Naive B cell (primary cell): ENCODE data around the gene VASH2. TPM values are rescaled to one million over a fixed set of nuclear protein-coding genes. Genes with fewer than 3 reads are reported as not detected.

Source experiments
- ATAC-seq, 2 donors: fragments of 150-1000 bp; cut with Tn5 transposase; 2 replicates each; pipeline ENCODE4 v1.10.0; 2021; ENCODE audit warnings: low read depth in 2 of 2, mild to moderate bottlenecking in 2 of 2, moderate library complexity in 2 of 2
- DNase-seq: peaks from one replicate; pipeline ENCODE4 v3.0.0; 2022
- H3K27ac Mint-ChIP-seq, 6 donors: one replicate each; pipeline ENCODE4 v1.8.0; 2020 to 2022; ENCODE audit warnings: mild to moderate bottlenecking in 6 of 6, mixed read lengths in 6 of 6, moderate library complexity in 5 of 6, inconsistent platforms in 2 of 6
- H3K27me3 Mint-ChIP-seq, 3 donors: one replicate each; pipeline ENCODE4 v1.8.0; 2021 to 2022; ENCODE audit warnings: mixed read lengths in 3 of 3, mild to moderate bottlenecking in 1 of 3
- H3K36me3 Mint-ChIP-seq, 2 donors: one replicate each; pipeline ENCODE4 v1.8.0; 2020 to 2022; ENCODE audit warnings: mixed read lengths in 2 of 2, inconsistent platforms in 1 of 2, mild to moderate bottlenecking in 1 of 2
- H3K4me1 Mint-ChIP-seq, 3 donors: one replicate each; pipeline ENCODE4 v1.8.0; 2020 to 2022; ENCODE audit warnings: mixed read lengths in 3 of 3, inconsistent platforms in 1 of 3, mild to moderate bottlenecking in 1 of 3, moderate library complexity in 1 of 3
- H3K4me3 Mint-ChIP-seq, 8 donors: one replicate each; pipeline ENCODE4 v1.8.0; 2020 to 2022; ENCODE audit warnings: mild to moderate bottlenecking in 8 of 8, mixed read lengths in 8 of 8, moderate library complexity in 8 of 8, inconsistent platforms in 2 of 8
- H3K9me3 Mint-ChIP-seq, 7 donors: one replicate each; pipeline ENCODE4 v1.8.0; 2020 to 2022; ENCODE audit warnings: mixed read lengths in 7 of 7, mild to moderate bottlenecking in 5 of 7, inconsistent platforms in 2 of 7, moderate library complexity in 1 of 7
- polyA plus RNA-seq, 6 donors: library from polyadenylated mRNA; unstranded; fragments of 300-500 nt; fragmentation: Illumina TruSeq; gene quantifications; one replicate each; pipeline ENCODE4 v1.2.3, GENCODE V29; 2021; ENCODE audit warnings: low read depth in 6 of 6

The VASH2 gene
- polyA plus RNA-seq, 6 donors from 2014 or later: 0.06 to 0.51 (median 0.09) TPM; not detected in 2

DNA sequence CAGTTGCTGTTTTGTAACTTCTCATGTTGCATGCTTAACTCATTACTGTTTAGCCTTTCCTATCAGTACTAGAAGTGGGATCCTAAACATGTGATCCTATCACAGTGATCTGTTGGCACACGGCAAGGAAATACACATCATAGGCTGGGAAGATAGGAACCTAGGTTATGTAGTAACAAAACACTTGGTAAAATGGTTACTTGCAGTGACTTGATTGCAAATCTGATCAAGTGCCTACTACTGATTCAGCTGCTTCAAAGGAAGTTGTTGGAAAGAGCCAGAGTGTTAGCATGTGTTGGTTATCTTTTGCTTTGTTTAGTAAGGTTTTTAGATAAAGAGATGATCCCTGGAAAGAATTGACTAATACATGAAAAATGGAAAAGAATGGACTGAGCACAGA, 8.9 kb upstream of the VASH2 start:
- H3K27me3 Mint-ChIP-seq: no peaks in the 10 kb centered on the region
- H3K27ac Mint-ChIP-seq: no peak overlapping the region
- DNase-seq (no peak), ATAC-seq (no peak)
- peaks cover 0 to 14% (median 5%) of the 10 kb centered on the region in 7 donors for H3K9me3 Mint-ChIP-seq
- H3K36me3 Mint-ChIP-seq: peaks cover 0 to 5% of the 10 kb centered on the region in 2 donors
- H3K4me3 Mint-ChIP-seq: no peak overlapping the region
- peaks cover 21 to 32% (median 23%) of the 10 kb centered on the region in 3 donors for H3K4me1 Mint-ChIP-seq

GRCh38 chr1:212942679-212943392, 7.5 kb upstream of the VASH2 start:
- no peak overlapping the region for H3K4me3 Mint-ChIP-seq
- peak overlapping the region in 1 of 6 donors; percentile 26 for H3K27ac Mint-ChIP-seq
- H3K4me1 Mint-ChIP-seq: peaks cover 26 to 44% (median 27%) of the 10 kb centered on the region in 3 donors
- H3K27me3 Mint-ChIP-seq: no peaks in the 10 kb centered on the region
- no peak for DNase-seq
- H3K36me3 Mint-ChIP-seq: peaks cover 0 to 5% of the 10 kb centered on the region in 2 donors
- no peak for ATAC-seq
- peaks cover 0 to 14% (median 5%) of the 10 kb centered on the region in 7 donors for H3K9me3 Mint-ChIP-seq

GRCh38 chr1:212943393-212943710, 7.0 kb upstream of the VASH2 start:
- H3K27ac Mint-ChIP-seq: peak overlapping the region in 3 of 6 donors; percentile 59 to 63 (median 60)
- peak overlapping the region in 1 of 8 donors; percentile 1 for H3K4me3 Mint-ChIP-seq
- ATAC-seq: no peak

DNA sequence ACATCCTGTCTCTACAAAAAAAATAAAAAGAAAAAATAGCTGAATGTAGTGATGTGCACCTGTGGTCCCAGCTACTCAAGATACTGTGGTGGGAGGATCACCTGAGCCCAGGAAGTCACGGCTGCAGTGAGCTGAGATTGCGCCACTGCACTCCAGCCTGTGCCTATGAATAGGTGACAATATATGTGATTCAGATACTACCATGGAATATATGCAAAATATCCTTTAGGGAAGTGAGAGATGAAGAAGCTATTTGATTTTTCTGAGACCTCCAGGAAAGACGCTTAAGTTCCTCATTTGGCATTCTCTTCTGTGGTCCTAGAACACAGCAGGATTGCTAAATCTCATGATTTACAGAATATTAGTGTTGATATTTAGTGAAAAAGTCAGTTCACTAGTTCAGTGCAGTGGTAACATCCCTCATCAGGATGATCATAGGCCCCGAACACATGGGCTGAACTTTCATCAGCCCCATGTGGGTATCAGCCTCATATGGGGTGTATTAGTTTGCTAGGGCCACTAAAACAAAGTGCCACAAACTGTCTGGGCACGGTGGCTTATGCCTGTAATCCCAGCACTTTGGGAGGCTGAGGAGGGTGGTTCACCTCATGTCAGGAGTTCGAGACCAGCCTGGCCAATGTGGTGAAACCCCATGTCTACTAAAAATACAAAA, 6.0 kb upstream of the VASH2 start:
- peak; percentile 30 for DNase-seq
- H3K36me3 Mint-ChIP-seq: peaks cover 0 to 5% of the 10 kb centered on the region in 2 donors
- no peaks in the 10 kb centered on the region for H3K27me3 Mint-ChIP-seq
- peak overlapping the region in 4 of 6 donors; percentile 30 to 60 (median 43) for H3K27ac Mint-ChIP-seq
- ATAC-seq: peak; percentile 83 to 88
- peaks cover 0 to 14% (median 5%) of the 10 kb centered on the region in 7 donors for H3K9me3 Mint-ChIP-seq
- peaks cover 26 to 44% (median 27%) of the 10 kb centered on the region in 3 donors for H3K4me1 Mint-ChIP-seq
- peak overlapping the region in 3 of 8 donors; percentile 2 to 26 (median 12) for H3K4me3 Mint-ChIP-seq

More at GRCh38 chr1:212943393-212943710, 7.0 kb upstream of the VASH2 start:
- Mint-ChIP-seq H3K27me3 (no peaks in the 10 kb centered on the region), H3K9me3 (peaks cover 0 to 14% (median 5%) of the 10 kb centered on the region in 7 donors), H3K4me1 (peaks cover 26 to 44% (median 27%) of the 10 kb centered on the region in 3 donors), H3K36me3 (peaks cover 0 to 5% of the 10 kb centered on the region in 2 donors)
- DNase-seq: no peak

DNA sequence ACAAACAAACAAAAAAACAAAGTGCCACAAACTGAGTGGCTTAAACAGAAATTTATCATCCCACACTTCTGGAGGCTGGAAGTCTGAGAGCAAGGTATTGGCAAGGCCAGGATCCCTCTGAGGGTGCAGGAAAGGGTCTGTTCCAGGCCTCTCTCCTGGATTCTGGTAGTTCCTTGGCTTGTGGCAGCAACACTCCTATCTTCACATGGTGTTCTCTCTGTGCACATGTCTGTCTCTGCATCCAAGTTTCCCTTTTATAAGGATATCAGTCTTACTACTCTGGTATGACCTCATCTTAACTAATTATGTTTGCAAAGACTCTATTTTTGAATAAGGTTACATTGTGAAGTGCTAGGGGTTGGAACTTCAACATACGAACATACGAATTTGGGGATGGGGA, 5.3 kb upstream of the VASH2 start:
- no peak for DNase-seq
- Mint-ChIP-seq H3K36me3 (peaks cover 0 to 5% of the 10 kb centered on the region in 2 donors), H3K27ac (no peak overlapping the region), H3K27me3 (peaks cover 0 to 2% (median 0%) of the 10 kb centered on the region in 3 donors), H3K4me1 (peaks cover 26 to 47% (median 29%) of the 10 kb centered on the region in 3 donors), H3K9me3 (peaks cover 0 to 9% (median 3%) of the 10 kb centered on the region in 7 donors), H3K4me3 (no peak overlapping the region)
- ATAC-seq: no peak

DNA sequence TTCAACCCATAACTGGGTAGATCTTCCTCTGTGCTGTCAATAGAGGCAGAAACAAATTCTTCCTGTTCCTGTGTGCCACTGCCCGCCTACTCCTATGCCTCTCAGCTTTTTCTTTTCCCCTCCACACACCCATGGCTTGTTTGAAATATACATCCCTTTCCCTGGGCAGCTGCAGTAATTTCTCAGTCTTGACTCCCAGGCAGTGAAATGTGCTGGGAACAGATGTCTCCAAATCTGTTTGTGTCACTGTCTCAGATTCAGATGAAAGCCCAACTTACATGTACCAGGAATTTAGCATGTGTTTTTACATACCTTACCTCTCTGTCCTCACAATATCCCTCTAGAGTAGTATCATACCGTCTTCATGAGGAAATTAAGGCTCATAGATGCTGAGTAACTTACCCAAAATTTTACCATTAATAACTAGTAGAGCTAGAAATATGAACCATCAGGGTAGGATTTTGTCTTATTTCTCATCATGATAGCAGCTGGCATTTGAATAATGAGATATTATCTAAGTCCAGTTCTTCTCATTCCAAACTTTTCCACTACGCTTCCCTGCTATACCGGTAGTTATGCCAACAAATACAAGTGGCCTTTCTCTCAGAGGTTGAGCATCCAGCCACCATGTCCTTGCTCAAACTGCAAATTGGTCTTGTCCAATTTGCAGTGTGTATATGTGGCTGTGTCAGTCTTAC, 4.7 kb upstream of the VASH2 start:
- peaks cover 30 to 51% (median 34%) of the 10 kb centered on the region in 3 donors for H3K4me1 Mint-ChIP-seq
- peaks cover 0 to 5% (median 0%) of the 10 kb centered on the region in 7 donors for H3K9me3 Mint-ChIP-seq
- peaks cover 0 to 7% (median 6%) of the 10 kb centered on the region in 3 donors for H3K27me3 Mint-ChIP-seq
- ATAC-seq (no peak), DNase-seq (no peak)
- H3K4me3 Mint-ChIP-seq: no peak overlapping the region
- H3K36me3 Mint-ChIP-seq: peaks cover 0 to 5% of the 10 kb centered on the region in 2 donors
- H3K27ac Mint-ChIP-seq: peak overlapping the region in 5 of 6 donors; percentile 28 to 78 (median 35)

DNA sequence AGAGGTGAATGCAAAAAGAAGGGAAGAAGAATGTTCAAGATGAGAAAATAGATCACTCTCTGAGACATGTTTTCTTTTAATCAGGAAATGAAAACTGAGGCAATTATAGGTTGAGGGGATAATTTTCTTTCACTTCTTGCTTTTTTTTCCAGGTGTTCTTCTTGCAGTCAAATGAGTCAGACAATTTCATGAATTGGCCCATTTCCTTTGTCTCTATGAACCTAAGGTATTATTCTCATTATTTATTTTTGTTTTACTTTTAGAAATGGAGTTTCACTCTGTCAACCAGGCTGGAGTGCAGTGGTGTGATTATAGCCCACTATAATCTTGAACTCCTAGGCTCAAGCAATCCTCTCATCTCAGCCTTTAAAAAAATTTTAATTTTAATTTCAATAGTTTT, 3.5 kb upstream of the VASH2 start:
- peaks cover 3 to 11% (median 6%) of the 10 kb centered on the region in 3 donors for H3K27me3 Mint-ChIP-seq
- no peak for DNase-seq
- H3K27ac Mint-ChIP-seq: peak overlapping the region in 3 of 6 donors; percentile 34 to 84 (median 53)
- ATAC-seq: no peak
- H3K36me3 Mint-ChIP-seq: no peaks in the 10 kb centered on the region
- H3K4me1 Mint-ChIP-seq: peaks cover 34 to 55% (median 44%) of the 10 kb centered on the region in 3 donors
- H3K9me3 Mint-ChIP-seq: peaks cover 0 to 2% (median 0%) of the 10 kb centered on the region in 7 donors
- H3K4me3 Mint-ChIP-seq: peak overlapping the region in 1 of 8 donors; percentile 59

DNA sequence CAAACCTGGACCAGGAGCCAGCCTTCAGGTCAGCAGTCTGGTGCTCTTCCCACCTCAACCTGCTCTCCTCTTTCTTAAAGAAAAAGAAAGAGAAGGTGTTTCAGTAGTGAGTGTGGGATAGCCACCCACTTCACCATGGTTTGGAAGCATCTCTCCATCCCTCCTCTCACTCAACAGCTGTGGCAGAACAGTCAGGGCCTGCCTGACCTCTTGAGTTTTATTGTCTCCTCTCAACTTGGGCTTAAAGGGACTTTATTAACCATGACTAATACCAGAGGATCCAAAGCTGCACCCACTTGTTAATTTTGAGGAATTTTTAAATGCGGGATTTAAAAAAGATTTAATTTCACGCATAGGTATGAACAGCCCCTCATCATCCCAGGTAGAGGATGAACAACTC, 570 bp upstream of the VASH2 start:
- H3K9me3 Mint-ChIP-seq: peaks cover 0 to 2% (median 0%) of the 10 kb centered on the region in 7 donors
- ATAC-seq: no peak
- peak overlapping the region in 1 of 6 donors; percentile 19 for H3K27ac Mint-ChIP-seq
- H3K27me3 Mint-ChIP-seq: peaks cover 16 to 34% (median 26%) of the 10 kb centered on the region in 3 donors
- no peak for DNase-seq
- no peaks in the 10 kb centered on the region for H3K36me3 Mint-ChIP-seq
- peak overlapping the region; percentile 81 to 93 (median 92) for H3K4me3 Mint-ChIP-seq
- H3K4me1 Mint-ChIP-seq: peaks cover 29 to 40% (median 33%) of the 10 kb centered on the region in 3 donors

GRCh38 chr1:212951126-212951946, 995 bp downstream of the VASH2 start:
- H3K27me3 Mint-ChIP-seq: peaks cover 16 to 42% (median 32%) of the 10 kb centered on the region in 3 donors
- H3K27ac Mint-ChIP-seq: peak overlapping the region in 1 of 6 donors; percentile 33
- no peaks in the 10 kb centered on the region for H3K36me3 Mint-ChIP-seq
- H3K9me3 Mint-ChIP-seq: peaks cover 0 to 2% (median 0%) of the 10 kb centered on the region in 7 donors
- H3K4me1 Mint-ChIP-seq: peaks cover 15 to 26% (median 26%) of the 10 kb centered on the region in 3 donors
- DNase-seq (no peak), ATAC-seq (peak in 1 of 2 donors; percentile 9)
- peak overlapping the region; percentile 81 to 93 (median 92) for H3K4me3 Mint-ChIP-seq

GRCh38 chr1:212951947-212952640, 1.8 kb downstream of the VASH2 start:
- Mint-ChIP-seq H3K4me1 (peaks cover 8 to 20% (median 19%) of the 10 kb centered on the region in 3 donors), H3K27ac (no peak overlapping the region), H3K9me3 (peaks cover 0 to 2% (median 0%) of the 10 kb centered on the region in 7 donors), H3K27me3 (peaks cover 21 to 49% (median 32%) of the 10 kb centered on the region in 3 donors), H3K36me3 (no peaks in the 10 kb centered on the region), H3K4me3 (peak overlapping the region; percentile 36 to 91 (median 76))
- no peak for DNase-seq
- ATAC-seq: no peak

DNA sequence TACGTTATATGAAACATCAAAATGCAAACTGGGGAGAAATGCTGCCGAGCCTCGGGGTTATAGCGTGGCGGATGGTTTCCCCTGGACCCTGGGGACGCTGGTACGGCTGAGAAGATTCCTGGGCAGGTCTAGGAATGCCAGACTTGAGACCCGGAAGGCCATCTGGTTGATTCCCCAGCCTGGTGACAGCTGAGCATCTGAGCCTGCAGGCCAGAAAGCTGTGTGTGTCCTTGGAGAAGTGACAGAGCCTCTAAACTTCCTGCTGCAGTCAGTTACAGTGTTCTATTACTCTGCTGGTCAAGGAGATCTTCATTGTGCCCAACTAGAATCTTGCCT, 2.3 kb downstream of the VASH2 start:
- Mint-ChIP-seq H3K36me3 (no peaks in the 10 kb centered on the region), H3K9me3 (peaks cover 0 to 2% (median 0%) of the 10 kb centered on the region in 7 donors), H3K4me1 (peaks cover 8 to 20% (median 14%) of the 10 kb centered on the region in 3 donors), H3K4me3 (peak overlapping the region in 6 of 8 donors; percentile 22 to 91 (median 76)), H3K27ac (no peak overlapping the region), H3K27me3 (peaks cover 22 to 51% (median 32%) of the 10 kb centered on the region in 3 donors)
- DNase-seq: no peak
- no peak for ATAC-seq

DNA sequence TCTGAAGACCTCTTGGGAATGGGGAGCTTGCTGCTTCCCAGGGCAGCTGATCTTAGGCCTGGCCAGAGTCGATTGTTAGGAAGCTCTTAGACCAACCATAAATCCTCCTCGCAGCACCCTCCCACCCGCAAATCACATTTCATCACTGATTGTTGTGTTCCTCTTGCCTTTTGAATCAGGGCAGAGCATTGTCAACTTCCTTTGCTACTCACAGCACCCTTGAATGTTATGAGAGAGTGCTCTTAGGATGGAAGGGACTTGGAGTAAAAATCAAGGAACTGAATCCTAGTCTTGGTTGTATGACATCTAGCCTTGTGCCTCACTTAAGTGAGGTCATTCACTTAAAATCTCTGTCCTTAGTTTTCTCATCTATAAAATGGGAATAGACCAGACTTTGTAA, 3.0 kb downstream of the VASH2 start:
- Mint-ChIP-seq H3K4me1 (peaks cover 8 to 20% (median 14%) of the 10 kb centered on the region in 3 donors), H3K27ac (no peak overlapping the region), H3K4me3 (peak overlapping the region in 3 of 8 donors; percentile 70 to 91 (median 77)), H3K9me3 (peaks cover 0 to 2% (median 0%) of the 10 kb centered on the region in 7 donors), H3K27me3 (peaks cover 22 to 51% (median 32%) of the 10 kb centered on the region in 3 donors), H3K36me3 (no peaks in the 10 kb centered on the region)
- DNase-seq (no peak), ATAC-seq (no peak)
